ENCODE data around the gene ASIC4. TPM values are rescaled to one million over a fixed set of nuclear protein-coding genes. Genes with fewer than 3 reads are reported as not detected.

ASIC4 gene
- total and polyA plus RNA-seq, 2 of the 13 experiments (the other 11 are each of a cell fraction or from before 2014, with no cell fraction given), result 0.03 TPM; not detected in 1

- TF ChIP-seq USF2 (IDR thresholded peaks at IDR 0.05; ENCODE audit: low read depth, low read length) (no peak), USF2 (CRISPR knock-in tag; IDR thresholded peaks at IDR 0.05; ENCODE audit: borderline replicate concordance) (no peak), BORCS8-MEF2B (CRISPR knock-in tag; IDR thresholded peaks at IDR 0.05) (no peak), ZNF362 (CRISPR knock-in tag; IDR thresholded peaks at IDR 0.05; ENCODE audit: borderline replicate concordance) (peak; percentile 88), ZNF234 (CRISPR knock-in tag; conservative IDR thresholded peaks at IDR 0.05) (no peak), SNAPC4 (CRISPR knock-in tag; IDR thresholded peaks at IDR 0.05) (no peak), PHF21A (CRISPR knock-in tag; IDR thresholded peaks at IDR 0.05) (peak; percentile 64; the same call in 1 of the 2 replicates), SUZ12 (IDR thresholded peaks at IDR 0.05; ENCODE audit: low read depth, low read length) (no peak), SRSF9 (IDR thresholded peaks at IDR 0.05; ENCODE audit: borderline replicate concordance, insufficient read depth, low read depth, low read length, poor library complexity, severe bottlenecking) (no peak), ZNF574 (CRISPR knock-in tag; IDR thresholded peaks at IDR 0.05) (peak; percentile 38; the same call in 1 of the 2 replicates), ZNF207 (IDR thresholded peaks at IDR 0.05; ENCODE audit: borderline replicate concordance) (no peak), DRAP1 (CRISPR knock-in tag; IDR thresholded peaks at IDR 0.05) (no peak), ZXDC (CRISPR knock-in tag; IDR thresholded peaks at IDR 0.05) (no peak)
Observed at GRCh38 chr2:219512524-219513216, 1.6 kb upstream of the ASIC4 start (continued).

All from HepG2 (cell line).